GM20000 (cell line): ENCODE results near the gene DNAJB5.

Source experiments
- DNase-seq: peaks from one replicate; pipeline ENCODE4 v3.0.0; 2012; ENCODE audit warnings: low spot score
- CTCF ChIP-seq: IDR thresholded peaks from 2 replicates; pipeline ENCODE4 v1.5.1; 2012; ENCODE audit warnings: mild to moderate bottlenecking, control low read depth; ENCODE audit errors: extremely low read depth, missing control alignments

The DNAJB5 gene

GRCh38 chr9:34986540-34987047, 3.0 kb upstream of the DNAJB5 start:
- DNase-seq, result no peak
- TF ChIP-seq CTCF, result no peak

GRCh38 chr9:34987160-34987901, 2.2 kb upstream of the DNAJB5 start:
- no peak for DNase-seq

DNA sequence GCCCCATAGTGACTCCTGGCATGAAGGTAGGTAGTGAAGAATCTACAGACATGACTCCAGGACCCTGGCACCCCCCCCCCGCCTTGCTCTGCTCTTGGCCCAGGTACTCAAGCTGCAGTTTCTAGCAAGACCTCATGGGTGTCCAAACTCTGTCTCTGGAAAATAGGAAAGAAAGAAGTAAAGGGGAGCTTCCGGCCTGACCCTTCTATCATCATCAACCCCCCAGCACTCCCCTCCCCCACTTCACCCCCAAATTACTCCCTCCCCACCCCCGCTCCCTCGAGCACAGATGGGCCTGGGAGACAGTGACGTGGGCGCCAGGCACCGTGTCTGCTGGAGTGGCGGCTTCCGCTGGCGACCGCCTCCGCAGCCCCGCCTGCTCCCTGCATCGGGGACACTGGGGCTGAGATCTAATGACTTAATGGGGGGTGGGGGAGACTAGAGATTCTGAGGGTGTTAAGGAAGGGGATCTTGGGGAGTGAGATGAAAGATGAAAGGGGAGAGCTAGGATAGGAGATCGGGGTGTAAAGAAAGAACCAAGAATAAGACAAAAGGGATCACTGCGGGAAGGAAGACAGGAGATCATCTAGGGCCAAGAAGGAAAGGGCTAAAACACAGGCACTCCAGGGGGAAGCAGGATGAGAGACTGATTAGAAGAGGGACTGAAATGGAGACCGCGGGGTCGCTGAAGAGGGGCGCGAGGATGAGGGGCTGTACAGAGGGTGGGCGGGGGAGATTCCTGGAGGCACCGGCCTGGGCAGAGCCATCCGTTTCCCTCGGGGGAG, 1.1 kb upstream of the DNAJB5 start:
- no peak for DNase-seq
- TF ChIP-seq CTCF, result no peak

More at GRCh38 chr9:34987160-34987901, 2.2 kb upstream of the DNAJB5 start:
- TF ChIP-seq CTCF, result no peak

GRCh38 chr9:34989946-34990635, 546 bp downstream of the DNAJB5 start:
- DNase-seq, result no peak
- no peak for TF ChIP-seq CTCF

- DNase-seq, result no peak
Measured at GRCh38 chr9:34990908-34991606, 1.5 kb downstream of the DNAJB5 start.

More at GRCh38 chr9:34990908-34991606, 1.5 kb downstream of the DNAJB5 start:
- TF ChIP-seq CTCF, result no peak
